CD4-positive, alpha-beta T cell treated with Interleukin-4 for 1 hour (primary cell): Measurements from ENCODE around the gene NME9.

ENCODE experiments used
- DNase-seq, 2 donors: peaks; one replicate each; pipeline ENCODE4 v3.0.0-alpha.2; 2020 to 2022

NME9 gene

GRCh38 chr3:138331143-138331894, 1.7 kb upstream of the NME9 start:
- DNase-seq, result no peak

- no peak for DNase-seq
These were observed 288 bp upstream of the NME9 start for GRCh38 chr3:138329984-138330293.

DNA sequence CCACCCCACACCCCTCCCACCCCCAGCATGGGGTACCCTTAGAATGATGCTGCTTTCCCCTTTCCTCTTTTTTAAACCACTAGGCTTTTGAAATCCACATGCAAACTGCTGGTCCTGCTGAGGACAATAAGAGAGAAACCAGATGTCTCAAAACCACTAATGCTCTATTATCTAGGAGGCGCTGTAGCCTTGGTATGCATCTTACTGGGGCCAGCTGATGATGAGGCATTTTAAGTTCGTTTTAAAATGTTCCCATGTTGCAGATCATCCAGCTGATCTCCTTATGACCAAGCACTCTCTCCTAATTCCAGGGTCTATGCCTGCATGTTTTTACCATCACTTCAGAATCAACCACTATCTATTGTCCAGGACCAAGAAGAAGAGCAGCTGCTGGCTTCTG, 1.3 kb downstream of the NME9 start:
- DNase-seq, result no peak

DNA sequence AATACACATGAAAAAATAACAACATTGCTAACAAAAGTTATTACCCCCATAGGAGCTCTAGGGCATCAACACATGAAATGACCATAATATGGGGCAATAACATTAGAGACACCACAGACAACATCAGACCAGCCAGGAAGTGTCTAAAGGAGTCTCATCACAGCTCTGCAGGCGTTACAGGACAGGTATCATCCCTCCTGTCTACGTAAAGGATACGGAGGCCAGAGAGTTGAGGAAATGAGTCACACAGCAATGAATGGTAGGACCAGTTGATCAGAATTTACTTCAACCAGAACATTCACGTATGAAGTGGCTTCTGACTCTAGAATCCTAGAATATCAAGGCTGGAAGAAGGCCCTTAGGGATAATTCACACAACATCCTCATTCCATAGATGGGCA, 1.8 kb downstream of the NME9 start:
- no peak for DNase-seq

GRCh38 chr3:138326866-138327595, 2.6 kb downstream of the NME9 start:
- no peak for DNase-seq

GRCh38 chr3:138325990-138326389, 3.7 kb downstream of the NME9 start:
- no peak for DNase-seq

- no peak for DNase-seq
These were observed 5.7 kb downstream of the NME9 start for GRCh38 chr3:138323971-138324370.

- DNase-seq, result no peak
These were observed 12.0 kb downstream of the NME9 start for GRCh38 chr3:138317687-138318086.

GRCh38 chr3:138314751-138315150, 14.9 kb downstream of the NME9 start:
- no peak for DNase-seq

DNA sequence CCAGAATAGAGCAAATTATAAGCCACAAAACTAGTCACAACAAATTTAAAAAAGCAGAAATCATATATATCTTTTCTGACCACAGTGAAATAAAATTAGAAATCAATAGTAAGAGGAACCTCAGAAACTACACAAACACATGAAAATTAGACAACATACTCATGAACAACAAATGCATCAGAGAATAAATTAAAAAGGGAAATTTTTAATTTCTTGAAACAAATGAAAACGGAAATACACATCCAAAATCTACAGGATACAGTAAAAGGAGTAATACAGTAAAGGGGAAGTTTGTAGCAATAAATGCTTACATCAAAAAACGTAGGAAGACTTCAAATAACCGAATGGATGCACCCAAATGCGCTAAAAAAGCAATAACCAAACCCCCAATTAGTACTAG, 19.2 kb downstream of the NME9 start:
- no peak for DNase-seq

GRCh38 chr3:138308783-138309182, 20.9 kb downstream of the NME9 start:
- no peak for DNase-seq

DNA sequence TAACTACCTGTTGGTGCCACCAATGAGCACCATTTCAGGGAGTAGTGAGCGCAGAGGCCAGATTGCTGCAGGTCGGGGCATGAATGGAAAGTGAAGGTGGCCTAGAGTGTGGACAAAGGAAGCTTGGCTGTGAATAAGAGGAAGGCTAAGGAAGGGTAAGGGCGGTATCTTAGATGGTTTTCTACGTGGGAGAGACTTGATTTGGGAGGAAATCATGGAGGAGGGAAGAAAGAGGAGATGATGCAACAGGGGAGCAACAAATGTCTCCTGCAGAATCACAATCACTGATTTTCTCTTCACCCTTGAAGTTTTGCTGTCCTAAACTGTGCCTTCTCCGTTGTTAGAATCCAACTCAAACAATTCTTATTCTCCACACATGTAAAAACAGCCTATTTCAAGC, 21.8 kb downstream of the NME9 start:
- DNase-seq, result no peak

- no peak for DNase-seq
These were observed 26.2 kb downstream of the NME9 start for GRCh38 chr3:138303474-138303873.

GRCh38 chr3:138300647-138301046, 29.0 kb downstream of the NME9 start:
- no peak for DNase-seq

DNA sequence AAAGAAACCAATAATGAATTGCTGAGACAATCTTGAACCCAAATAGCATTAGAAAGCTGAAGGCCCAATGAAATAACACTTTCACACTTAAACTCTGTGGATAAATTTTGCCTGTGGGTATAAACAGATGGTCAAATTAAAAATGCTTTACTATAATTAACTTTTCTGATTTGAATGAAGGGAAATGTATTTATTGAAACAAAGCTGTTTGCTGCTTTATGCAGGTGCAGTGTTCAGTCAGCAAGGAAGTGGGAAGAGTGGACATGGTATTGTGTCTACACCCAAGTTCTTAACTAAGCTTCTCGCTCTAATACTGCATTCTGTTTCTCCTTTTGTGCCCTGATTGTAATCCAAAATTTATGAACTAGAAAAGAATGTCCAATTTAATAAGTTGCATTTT, 31.8 kb downstream of the NME9 start:
- no peak for DNase-seq

DNA sequence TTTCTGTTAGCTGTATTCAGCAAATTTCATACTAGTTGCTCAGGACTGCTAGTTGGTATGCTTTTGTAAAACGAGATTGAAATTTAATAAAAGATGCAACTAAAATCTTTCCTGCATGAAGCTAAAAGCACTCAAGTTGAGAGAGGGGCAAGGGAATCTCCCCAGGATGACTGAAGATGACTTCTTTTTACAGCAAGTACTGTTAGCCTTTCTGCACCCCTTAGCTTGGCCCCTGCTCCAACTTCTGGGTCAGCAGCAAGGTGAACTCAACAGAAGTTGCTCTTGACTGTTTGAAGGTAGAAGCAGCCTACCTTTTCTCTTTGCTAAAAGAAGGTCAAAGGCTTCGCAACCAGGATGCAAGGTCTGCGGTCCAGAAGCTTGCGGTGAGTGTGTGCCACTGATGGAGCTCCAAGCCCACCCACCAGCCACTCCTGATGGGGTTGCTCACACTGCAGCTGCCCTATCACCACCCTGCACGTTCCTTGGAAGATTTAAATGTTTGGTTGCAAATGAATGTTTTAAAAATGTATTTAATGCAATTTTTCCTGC, 32.5 kb downstream of the NME9 start:
- no peak for DNase-seq

- DNase-seq, result no peak
These were observed 33.0 kb downstream of the NME9 start for GRCh38 chr3:138296639-138297038.

- DNase-seq, result no peak
These were observed 40.0 kb downstream of the NME9 start for GRCh38 chr3:138289701-138290100.

DNA sequence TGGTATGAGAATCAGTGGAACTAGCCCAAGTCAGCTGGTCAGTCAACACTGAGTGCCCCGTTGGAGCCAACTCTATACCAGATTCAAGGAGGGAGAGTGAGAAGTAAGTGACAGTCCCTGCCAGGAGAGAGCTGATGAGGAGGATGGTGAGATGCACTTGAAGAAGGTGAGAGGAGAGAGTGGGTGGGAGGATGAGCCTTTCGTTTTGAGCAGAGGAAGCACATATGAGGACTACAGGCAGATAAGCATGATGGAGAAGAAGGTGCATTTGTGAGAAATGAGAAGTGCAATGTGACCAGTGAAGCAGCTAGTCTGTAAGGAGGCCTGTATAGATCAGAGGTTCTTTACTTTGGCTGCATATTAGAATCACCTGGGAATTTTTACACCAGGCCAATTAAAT, 40.4 kb downstream of the NME9 start:
- no peak for DNase-seq

- DNase-seq, result no peak
These were observed 44.6 kb downstream of the NME9 start for GRCh38 chr3:138284957-138285477.

DNA sequence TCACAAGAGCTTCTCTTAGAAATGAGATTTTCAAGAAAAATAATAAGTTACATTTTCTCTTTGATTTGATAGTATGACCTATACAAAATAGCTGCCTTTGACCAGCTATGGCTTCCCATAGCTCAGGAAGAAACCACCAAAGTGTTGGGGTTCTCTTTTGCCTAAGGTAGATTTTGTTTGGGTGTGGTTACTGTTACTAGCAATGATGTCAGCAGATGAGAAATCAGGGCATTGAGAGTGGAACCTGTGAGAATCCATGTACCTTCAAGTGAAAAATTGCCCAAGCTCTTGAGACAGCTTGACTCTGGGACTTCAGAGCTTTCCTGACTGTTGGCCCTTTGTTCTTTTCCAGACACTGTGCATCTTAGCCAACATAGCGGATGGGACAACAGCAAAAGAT, 45.6 kb downstream of the NME9 start:
- DNase-seq, result no peak

DNA sequence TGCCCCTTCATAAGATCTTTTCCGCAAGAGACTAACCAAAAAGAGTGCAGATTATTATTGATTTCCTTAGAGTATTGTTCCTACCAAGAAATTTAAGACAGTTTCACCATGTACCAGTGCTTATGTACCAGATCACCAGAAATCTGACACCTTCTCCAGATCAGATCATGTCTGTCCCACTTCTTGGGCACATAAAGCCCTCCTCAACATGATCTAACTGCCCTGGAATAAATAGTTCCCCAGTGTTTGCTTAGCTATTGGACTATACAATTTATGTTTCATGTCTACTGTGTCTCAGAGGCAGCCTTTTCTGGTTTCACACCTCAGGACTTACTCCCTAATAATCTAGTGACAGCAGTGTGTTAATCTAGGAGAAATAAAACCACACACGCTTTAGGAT, 46.8 kb downstream of the NME9 start:
- DNase-seq, result no peak

DNA sequence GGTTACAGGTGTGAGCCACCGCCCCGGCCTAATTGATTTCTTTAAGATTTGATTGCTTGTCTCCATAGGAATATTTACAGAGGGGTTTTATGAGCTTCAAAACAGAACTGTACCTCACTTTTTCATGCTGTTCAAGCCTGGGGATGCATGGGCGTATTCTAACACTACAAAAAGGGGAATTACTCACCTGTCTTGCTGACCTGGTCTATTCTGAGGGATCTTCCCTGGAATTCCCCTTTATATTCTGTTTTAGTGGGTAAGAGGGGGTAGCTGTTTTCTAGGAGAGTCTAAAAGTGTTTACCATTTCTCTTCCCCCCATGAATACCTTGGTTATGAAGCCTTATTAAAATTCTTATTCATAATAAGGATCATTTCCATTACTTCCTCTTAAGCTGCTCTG, 48.1 kb downstream of the NME9 start:
- no peak for DNase-seq

- no peak for DNase-seq
These were observed 58.4 kb downstream of the NME9 start for GRCh38 chr3:138271189-138271794.
